ENCODE measurements around the gene RBM20. TPM values are rescaled to one million over a fixed set of nuclear protein-coding genes. Genes with fewer than 3 reads are reported as not detected.

Gene RBM20
- total and polyA plus RNA-seq, 2 of the 13 experiments (the other 11 are each of a cell fraction or from before 2014, with no cell fraction given), result 0.02 to 0.22 TPM

DNA sequence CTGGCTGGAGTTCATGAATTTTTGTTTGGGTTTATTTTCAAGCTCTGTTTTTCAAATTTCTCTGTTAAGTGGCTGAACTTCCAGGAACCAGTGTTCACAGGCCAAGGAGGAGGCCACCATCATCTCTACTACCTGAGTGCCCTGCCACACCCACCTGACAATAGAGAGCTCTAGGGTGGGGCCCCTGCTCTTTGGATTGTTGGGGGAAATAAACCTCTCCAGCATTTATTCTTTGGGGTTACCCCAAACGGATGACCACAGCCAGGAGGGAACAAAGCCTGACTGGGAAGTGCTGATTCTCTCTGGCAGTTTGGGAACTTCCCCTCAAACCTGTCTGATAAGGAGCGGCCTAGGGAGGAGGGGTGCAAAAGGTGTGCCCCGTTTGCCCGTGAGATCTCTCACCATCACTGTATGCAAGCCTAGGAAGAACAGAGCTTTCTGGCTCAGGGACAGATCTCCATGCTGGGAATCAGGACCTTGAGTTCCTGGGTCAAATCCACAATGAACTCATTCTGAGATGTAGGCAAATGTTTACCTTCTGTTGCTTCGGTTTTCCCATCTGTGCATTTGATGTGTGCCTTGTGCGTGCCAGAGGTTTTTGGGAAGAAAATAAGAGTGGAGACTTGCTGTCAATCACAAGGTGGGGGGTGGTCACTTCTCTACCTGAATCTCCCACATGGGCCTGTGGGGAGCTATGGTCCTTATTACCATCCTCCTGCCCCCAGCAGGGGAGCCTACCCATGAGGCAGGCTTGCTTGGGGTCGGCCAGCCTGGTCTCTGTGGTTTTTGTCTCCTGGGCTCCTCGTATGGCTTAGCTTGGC, 199.9 kb downstream of the RBM20 start:
- in situ Hi-C loops (cut with HindIII; ENCODE audit: extremely low pct_ligation_motif_present, low pct_unique_long_range_greater_than_20kb), result no loop called here
- peak; percentile 97 for FAIRE-seq
- Histone ChIP-seq H3K27ac (ENCODE audit: extremely low read length, insufficient read depth, low read length) (peak overlapping the region; percentile 68), H3K4me1 (ENCODE audit: insufficient read depth, low read length) (peaks cover 88% of the 10 kb centered on the region), H3K36me3 (replicated peaks in 1 of 2; ENCODE audit: control insufficient read depth in 1 of 2, insufficient read depth in 2 of 2, low read length in 2 of 2) (no peaks in the 10 kb centered on the region), H3K27me3 (ENCODE audit: control insufficient read depth in 1 of 2, insufficient read depth in 2 of 2, low read length in 2 of 2) (no peaks in the 10 kb centered on the region), H4K20me1 (ENCODE audit: insufficient read depth, low read length) (no peaks in the 10 kb centered on the region), H3K9me3 (ENCODE audit: low read length) (no peaks in the 10 kb centered on the region), H3K4me3 (replicated peaks in 1 of 3; ENCODE audit: insufficient read depth in 1 of 3, low read depth in 2 of 3, low read length in 3 of 3) (peak overlapping the region in 1 of 3 experiments; percentile 44; a peak in 2 of 6 replicates), H3K79me2 (ENCODE audit: insufficient read depth, low read length) (no peaks in the 10 kb centered on the region), H3K9ac (ENCODE audit: insufficient read depth, low read depth, low read length) (peak overlapping the region; percentile 27; the same call in 1 of the 2 replicates), H2AFZ (ENCODE audit: low read length) (no peak overlapping the region), H3K4me2 (ENCODE audit: low read depth, low read length) (peak overlapping the region; percentile 72)
- intact Hi-C loops (cut with micrococcal nuclease; ENCODE audit: unreplicated experiment), result no loop called here
- DNase-seq (ENCODE audit: low spot score), result peak; percentile 88
- BruUV-seq (replicated peaks), result no TSS peak
- 2% methylated on average over 8 of the region's 8 CpGs for WGBS (ENCODE audit: low lambda C conversion rate)
- ChIA-PET POLR2A (interaction anchor here (0.7 to 4.6 kb wide), 8 partner anchors 10 to 75 kb away, joined by 3 to 44 read pairs (median 6); partner anchors contain the start of genes BBIP1, PDCD4 and SHOC2), CTCF (ENCODE audit: low intra/inter-chr PET ratio, low total read pairs) (no interaction called here)
- ATAC-seq, result peak; percentile 20
- TF ChIP-seq ZIK1 (CRISPR knock-in tag; IDR thresholded peaks at IDR 0.05; ENCODE audit: borderline replicate concordance, low read depth) (no peak), CEBPB (IDR thresholded peaks at IDR 0.05; ENCODE audit: borderline replicate concordance, low read depth, low read length) (no peak), ZNF674 (CRISPR knock-in tag; IDR thresholded peaks at IDR 0.05; ENCODE audit: low read depth) (no peak), ZNF333 (CRISPR knock-in tag; IDR thresholded peaks at IDR 0.05; ENCODE audit: borderline replicate concordance) (no peak), FOXO4 (CRISPR knock-in tag; conservative IDR thresholded peaks at IDR 0.05) (no peak), GTF2F1 (IDR thresholded peaks at IDR 0.05; ENCODE audit: low read length) (no peak), ZNF782 (CRISPR knock-in tag; IDR thresholded peaks at IDR 0.05; ENCODE audit: borderline replicate concordance) (no peak), NBN (conservative IDR thresholded peaks at IDR 0.05) (no peak), DNMT3B (CRISPR knock-in tag; conservative IDR thresholded peaks at IDR 0.05) (no peak), SOX5 (CRISPR knock-in tag; IDR thresholded peaks at IDR 0.05; ENCODE audit: borderline replicate concordance) (peak; percentile 79), FOXP4 (CRISPR knock-in tag; IDR thresholded peaks at IDR 0.05) (peak; percentile 85), ARHGAP35 (CRISPR knock-in tag; IDR thresholded peaks at IDR 0.05; ENCODE audit: borderline replicate concordance) (no peak), RBM39 (IDR thresholded peaks at IDR 0.05; ENCODE audit: low read depth, low read length, poor library complexity, severe bottlenecking) (no peak), ZUFSP (CRISPR knock-in tag; IDR thresholded peaks at IDR 0.05; ENCODE audit: borderline replicate concordance) (no peak)
- TF ChIP-seq, protein P1, sequence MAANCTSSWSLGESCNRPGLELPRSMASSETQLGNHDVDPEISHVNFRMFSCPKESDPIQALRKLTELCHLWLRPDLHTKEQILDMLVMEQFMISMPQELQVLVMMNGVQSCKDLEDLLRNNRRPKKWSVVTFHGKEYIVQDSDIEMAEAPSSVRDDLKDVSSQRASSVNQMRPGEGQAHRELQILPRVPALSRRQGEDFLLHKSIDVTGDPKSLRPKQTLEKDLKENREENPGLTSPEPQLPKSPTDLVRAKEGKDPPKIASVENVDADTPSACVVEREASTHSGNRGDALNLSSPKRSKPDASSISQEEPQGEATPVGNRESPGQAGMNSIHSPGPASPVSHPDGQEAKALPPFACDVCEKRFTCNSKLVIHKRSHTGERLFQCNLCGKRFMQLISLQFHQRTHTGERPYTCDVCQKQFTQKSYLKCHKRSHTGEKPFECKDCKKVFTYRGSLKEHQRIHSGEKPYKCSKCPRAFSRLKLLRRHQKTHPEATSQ (CRISPR knock-in tag; IDR thresholded peaks at IDR 0.05; ENCODE audit: borderline replicate concordance), result no peak
